WTC11 (cell line): Measurements from ENCODE around the gene SLC22A15. TPM values are rescaled to one million over a fixed set of nuclear protein-coding genes. Genes with fewer than 3 reads are reported as not detected.
A peak's percentile ranks its signal among the peaks of the same experiment; 100 is the strongest.

Source experiments
- ATAC-seq: fragments of 200-7000 bp; cut with Tn5 transposase; 2 replicates; pipeline ENCODE4 v1.10.0; 2021; ENCODE audit warnings: mild to moderate bottlenecking, moderate library complexity
- CTCF ChIA-PET: fragments of 300-600 bp; sonication (Branson Sonifier 250); formaldehyde crosslinking; loops from one replicate; lab custom pipeline; 2021; ENCODE audit warnings: antibody characterized with exemption; lab: Charles Lee
- POLR2A ChIA-PET: fragments of 350-600 bp; sonication (Branson Sonifier 250); formaldehyde crosslinking; loops from one replicate; lab custom pipeline; 2021; ENCODE audit warnings: antibody characterized with exemption; lab: Charles Lee
- DNase-seq: peaks from one replicate; pipeline ENCODE4 v3.0.0; 2021; ENCODE audit warnings: low spot score
- H3K27ac Mint-ChIP-seq: 2 replicates; pipeline ENCODE4 v1.8.0; 2021; ENCODE audit warnings: mixed read lengths
- H3K27me3 Mint-ChIP-seq: 2 replicates; pipeline ENCODE4 v1.8.0; 2021; ENCODE audit warnings: low read depth, mild to moderate bottlenecking, moderate library complexity, mixed read lengths
- H3K36me3 Mint-ChIP-seq: 2 replicates; pipeline ENCODE4 v1.8.0; 2021; ENCODE audit warnings: mixed read lengths
- H3K4me1 Mint-ChIP-seq: 2 replicates; pipeline ENCODE4 v1.8.0; 2022; ENCODE audit warnings: mixed read lengths
- H3K4me3 Mint-ChIP-seq: 2 replicates; pipeline ENCODE4 v1.8.0; 2021; ENCODE audit warnings: mild to moderate bottlenecking, moderate library complexity, mixed read lengths
- H3K9me3 Mint-ChIP-seq: 2 replicates; pipeline ENCODE4 v1.8.0; 2021; ENCODE audit warnings: mixed read lengths
- ATF1 ChIP-seq: sonication (generic); formaldehyde crosslinking; IDR thresholded peaks from 2 replicates; pipeline ENCODE4 v1.8.1; 2023; ENCODE audit warnings: mild to moderate bottlenecking, moderate library complexity, missing genetic modification reagents
- NFE2L1 ChIP-seq: sonication (generic); formaldehyde crosslinking; IDR thresholded peaks from 2 replicates; pipeline ENCODE4 v1.8.1; 2023; ENCODE audit warnings: missing genetic modification reagents
- PRRX2 ChIP-seq: fragments of 250-450 bp; sonication (Bioruptor Pico); IDR thresholded peaks from 2 replicates; pipeline ENCODE4 v1.8.0; 2021; ENCODE audit warnings: mild to moderate bottlenecking
- SOX15 ChIP-seq: fragments of 250-450 bp; sonication (Bioruptor Pico); IDR thresholded peaks from 2 replicates; pipeline ENCODE4 v1.9.0; 2021; ENCODE audit warnings: mild to moderate bottlenecking
- TCF7 ChIP-seq: sonication (generic); formaldehyde crosslinking; IDR thresholded peaks from 2 replicates; pipeline ENCODE4 v1.8.0; 2022; ENCODE audit warnings: mild to moderate bottlenecking, low read depth, missing genetic modification reagents, moderate library complexity
- TEAD1 ChIP-seq: sonication (generic); formaldehyde crosslinking; IDR thresholded peaks from 2 replicates; pipeline ENCODE4 v1.8.0; 2022; ENCODE audit warnings: mild to moderate bottlenecking, missing genetic modification reagents
- USF2 ChIP-seq: sonication (generic); formaldehyde crosslinking; IDR thresholded peaks from 2 replicates; pipeline ENCODE4 v1.8.1; 2023; ENCODE audit warnings: mild to moderate bottlenecking, missing genetic modification reagents, moderate library complexity
- ZNF138 ChIP-seq: sonication (generic); formaldehyde crosslinking; conservative IDR thresholded peaks from 2 replicates; pipeline ENCODE4 v1.8.1; 2022; ENCODE audit warnings: mild to moderate bottlenecking, moderate library complexity, missing genetic modification reagents
- ZSCAN18 ChIP-seq: fragments of 250-450 bp; sonication (Bioruptor Pico); IDR thresholded peaks from 2 replicates; pipeline ENCODE4 v2.1.2; 2022; ENCODE audit warnings: mild to moderate bottlenecking, moderate library complexity
- total RNA-seq: library from RNA; stranded (reverse); gene quantifications from 3 replicates; pipeline ENCODE4 v1.2.3, GENCODE V29; 2021
- TF ChIP-seq, protein P1 (sequence below): fragments of 200-600 bp; IDR thresholded peaks from 2 replicates; pipeline ENCODE4 v1.8.0; 2022; ENCODE audit warnings: antibody characterized with exemption
- TF ChIP-seq, protein P2 (sequence below): sonication (generic); formaldehyde crosslinking; IDR thresholded peaks from 2 replicates; pipeline ENCODE4 v1.8.1; 2023; ENCODE audit warnings: mild to moderate bottlenecking, missing genetic modification reagents, borderline replicate concordance
- TF ChIP-seq, protein P3 (sequence below): sonication (generic); formaldehyde crosslinking; IDR thresholded peaks from 2 replicates; pipeline ENCODE4 v1.8.0; 2022; ENCODE audit warnings: mild to moderate bottlenecking, missing genetic modification reagents

The SLC22A15 gene
- total RNA-seq, 1 experiment from 2014 or later = 4.5 TPM

DNA sequence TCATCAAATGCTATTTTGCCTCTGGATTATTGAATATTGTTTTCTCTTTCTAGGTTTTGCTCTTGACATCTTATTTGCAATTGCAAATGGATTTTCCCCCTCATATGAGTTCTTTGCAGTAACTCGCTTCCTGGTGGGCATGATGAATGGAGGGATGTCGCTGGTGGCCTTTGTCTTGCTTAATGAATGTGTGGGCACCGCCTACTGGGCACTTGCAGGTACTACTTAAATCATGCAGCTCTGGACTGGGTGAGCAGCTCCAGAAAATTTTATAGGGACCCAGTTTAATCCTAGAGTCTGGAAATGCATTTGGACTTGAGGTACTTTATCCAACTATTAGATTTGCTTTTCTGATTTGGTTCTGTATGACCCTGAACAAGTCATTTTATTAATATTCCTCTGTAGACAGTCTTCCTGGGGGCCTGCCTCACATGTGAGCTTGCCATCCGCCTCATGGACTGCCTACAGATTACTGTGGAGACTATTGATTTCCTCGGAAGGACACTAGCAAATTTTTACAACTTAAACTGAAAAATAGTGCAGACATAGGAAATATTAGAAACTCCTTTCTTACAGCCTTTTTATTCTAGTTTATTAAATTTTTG is 44.5 kb downstream of the SLC22A15 start:
- TF ChIP-seq, protein P1, sequence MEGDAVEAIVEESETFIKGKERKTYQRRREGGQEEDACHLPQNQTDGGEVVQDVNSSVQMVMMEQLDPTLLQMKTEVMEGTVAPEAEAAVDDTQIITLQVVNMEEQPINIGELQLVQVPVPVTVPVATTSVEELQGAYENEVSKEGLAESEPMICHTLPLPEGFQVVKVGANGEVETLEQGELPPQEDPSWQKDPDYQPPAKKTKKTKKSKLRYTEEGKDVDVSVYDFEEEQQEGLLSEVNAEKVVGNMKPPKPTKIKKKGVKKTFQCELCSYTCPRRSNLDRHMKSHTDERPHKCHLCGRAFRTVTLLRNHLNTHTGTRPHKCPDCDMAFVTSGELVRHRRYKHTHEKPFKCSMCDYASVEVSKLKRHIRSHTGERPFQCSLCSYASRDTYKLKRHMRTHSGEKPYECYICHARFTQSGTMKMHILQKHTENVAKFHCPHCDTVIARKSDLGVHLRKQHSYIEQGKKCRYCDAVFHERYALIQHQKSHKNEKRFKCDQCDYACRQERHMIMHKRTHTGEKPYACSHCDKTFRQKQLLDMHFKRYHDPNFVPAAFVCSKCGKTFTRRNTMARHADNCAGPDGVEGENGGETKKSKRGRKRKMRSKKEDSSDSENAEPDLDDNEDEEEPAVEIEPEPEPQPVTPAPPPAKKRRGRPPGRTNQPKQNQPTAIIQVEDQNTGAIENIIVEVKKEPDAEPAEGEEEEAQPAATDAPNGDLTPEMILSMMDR = peak; percentile 79
- no peak for TF ChIP-seq ZNF138 (CRISPR knock-in tag)
- ATAC-seq (peak; percentile 97), DNase-seq (peak; percentile 78)
- Mint-ChIP-seq H3K27ac (no peak overlapping the region), H3K4me3 (no peak overlapping the region), H3K27me3 (no peaks in the 10 kb centered on the region), H3K9me3 (no peaks in the 10 kb centered on the region), H3K4me1 (peaks cover 4% of the 10 kb centered on the region; the same call in 1 of the 2 replicates), H3K36me3 (peaks cover 10% of the 10 kb centered on the region)
- CTCF ChIA-PET = interaction anchor here (0.6 to 2.3 kb wide), 49 partner anchors 9 to 478 kb away, joined by 3 to 23 read pairs (median 5); no protein-coding TSS in a partner anchor
- POLR2A ChIA-PET = interaction anchor here (1.1 kb wide), 1 partner anchor 181 kb away, joined by 5 read pairs; no protein-coding TSS in a partner anchor

DNA sequence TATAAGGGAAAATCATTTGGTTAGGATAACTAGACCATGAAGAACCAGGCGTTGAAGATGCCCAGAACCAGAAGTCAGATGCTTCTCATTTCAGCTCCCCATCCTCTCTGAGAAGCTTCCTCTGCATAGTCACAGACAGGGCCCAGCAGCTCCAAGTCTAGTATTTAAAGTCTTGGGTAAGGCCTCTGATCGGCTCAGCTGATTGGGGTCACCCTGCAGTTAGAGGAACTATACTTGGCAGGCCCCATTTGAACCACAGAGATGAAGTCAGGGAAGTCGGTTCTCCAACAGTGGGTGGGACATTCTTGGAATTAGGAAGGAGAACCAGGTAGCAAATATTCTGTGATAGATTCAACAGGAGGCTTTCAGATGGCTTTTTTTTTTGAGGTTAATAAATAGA is 48.3 kb downstream of the SLC22A15 start:
- ChIA-PET POLR2A (no interaction called here), CTCF (interaction anchor here (0.8 kb wide), 1 partner anchor 253 kb away, joined by 3 read pairs; no protein-coding TSS in a partner anchor)
- H3K27ac Mint-ChIP-seq = no peak overlapping the region
- H3K27me3 Mint-ChIP-seq = no peaks in the 10 kb centered on the region
- peaks cover 10% of the 10 kb centered on the region for H3K36me3 Mint-ChIP-seq
- no peak for ATAC-seq
- H3K4me3 Mint-ChIP-seq = no peak overlapping the region
- no peak for DNase-seq
- H3K4me1 Mint-ChIP-seq = peaks cover 7% of the 10 kb centered on the region; the same call in 1 of the 2 replicates
- H3K9me3 Mint-ChIP-seq = no peaks in the 10 kb centered on the region
- TF ChIP-seq TCF7 (CRISPR knock-in tag) (no peak), USF2 (CRISPR knock-in tag) (no peak)

- ChIA-PET CTCF (no interaction called here), POLR2A (no interaction called here)
- H3K27me3 Mint-ChIP-seq = no peaks in the 10 kb centered on the region
- H3K4me3 Mint-ChIP-seq = no peak overlapping the region
- peaks cover 3% of the 10 kb centered on the region; the same call in 1 of the 2 replicates for H3K4me1 Mint-ChIP-seq
- TF ChIP-seq SOX15 = no peak
- no peak for TF ChIP-seq TEAD1 (CRISPR knock-in tag)
- TF ChIP-seq, protein P2, sequence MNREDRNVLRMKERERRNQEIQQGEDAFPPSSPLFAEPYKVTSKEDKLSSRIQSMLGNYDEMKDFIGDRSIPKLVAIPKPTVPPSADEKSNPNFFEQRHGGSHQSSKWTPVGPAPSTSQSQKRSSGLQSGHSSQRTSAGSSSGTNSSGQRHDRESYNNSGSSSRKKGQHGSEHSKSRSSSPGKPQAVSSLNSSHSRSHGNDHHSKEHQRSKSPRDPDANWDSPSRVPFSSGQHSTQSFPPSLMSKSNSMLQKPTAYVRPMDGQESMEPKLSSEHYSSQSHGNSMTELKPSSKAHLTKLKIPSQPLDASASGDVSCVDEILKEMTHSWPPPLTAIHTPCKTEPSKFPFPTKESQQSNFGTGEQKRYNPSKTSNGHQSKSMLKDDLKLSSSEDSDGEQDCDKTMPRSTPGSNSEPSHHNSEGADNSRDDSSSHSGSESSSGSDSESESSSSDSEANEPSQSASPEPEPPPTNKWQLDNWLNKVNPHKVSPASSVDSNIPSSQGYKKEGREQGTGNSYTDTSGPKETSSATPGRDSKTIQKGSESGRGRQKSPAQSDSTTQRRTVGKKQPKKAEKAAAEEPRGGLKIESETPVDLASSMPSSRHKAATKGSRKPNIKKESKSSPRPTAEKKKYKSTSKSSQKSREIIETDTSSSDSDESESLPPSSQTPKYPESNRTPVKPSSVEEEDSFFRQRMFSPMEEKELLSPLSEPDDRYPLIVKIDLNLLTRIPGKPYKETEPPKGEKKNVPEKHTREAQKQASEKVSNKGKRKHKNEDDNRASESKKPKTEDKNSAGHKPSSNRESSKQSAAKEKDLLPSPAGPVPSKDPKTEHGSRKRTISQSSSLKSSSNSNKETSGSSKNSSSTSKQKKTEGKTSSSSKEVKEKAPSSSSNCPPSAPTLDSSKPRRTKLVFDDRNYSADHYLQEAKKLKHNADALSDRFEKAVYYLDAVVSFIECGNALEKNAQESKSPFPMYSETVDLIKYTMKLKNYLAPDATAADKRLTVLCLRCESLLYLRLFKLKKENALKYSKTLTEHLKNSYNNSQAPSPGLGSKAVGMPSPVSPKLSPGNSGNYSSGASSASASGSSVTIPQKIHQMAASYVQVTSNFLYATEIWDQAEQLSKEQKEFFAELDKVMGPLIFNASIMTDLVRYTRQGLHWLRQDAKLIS (CRISPR knock-in tag) = no peak
- TF ChIP-seq PRRX2 (CRISPR knock-in tag) = no peak
- TF ChIP-seq, protein P3, sequence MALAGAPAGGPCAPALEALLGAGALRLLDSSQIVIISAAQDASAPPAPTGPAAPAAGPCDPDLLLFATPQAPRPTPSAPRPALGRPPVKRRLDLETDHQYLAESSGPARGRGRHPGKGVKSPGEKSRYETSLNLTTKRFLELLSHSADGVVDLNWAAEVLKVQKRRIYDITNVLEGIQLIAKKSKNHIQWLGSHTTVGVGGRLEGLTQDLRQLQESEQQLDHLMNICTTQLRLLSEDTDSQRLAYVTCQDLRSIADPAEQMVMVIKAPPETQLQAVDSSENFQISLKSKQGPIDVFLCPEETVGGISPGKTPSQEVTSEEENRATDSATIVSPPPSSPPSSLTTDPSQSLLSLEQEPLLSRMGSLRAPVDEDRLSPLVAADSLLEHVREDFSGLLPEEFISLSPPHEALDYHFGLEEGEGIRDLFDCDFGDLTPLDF (CRISPR knock-in tag) = no peak
- TF ChIP-seq ATF1 (CRISPR knock-in tag) = no peak
- TF ChIP-seq USF2 (CRISPR knock-in tag) = no peak
- no peak for TF ChIP-seq ZSCAN18 (CRISPR knock-in tag)
- TF ChIP-seq NFE2L1 (CRISPR knock-in tag) = no peak
- TF ChIP-seq, all 79 proteins: peak for 0
- Mint-ChIP-seq H3K27ac (no peak overlapping the region), H3K36me3 (peaks cover 3% of the 10 kb centered on the region), H3K9me3 (no peaks in the 10 kb centered on the region)
- no peak for DNase-seq
- ATAC-seq = no peak
Observed at GRCh38 chr1:116026631-116027030, 50.3 kb downstream of the SLC22A15 start.
